ENCODE data around the gene ZNF821.

DNA sequence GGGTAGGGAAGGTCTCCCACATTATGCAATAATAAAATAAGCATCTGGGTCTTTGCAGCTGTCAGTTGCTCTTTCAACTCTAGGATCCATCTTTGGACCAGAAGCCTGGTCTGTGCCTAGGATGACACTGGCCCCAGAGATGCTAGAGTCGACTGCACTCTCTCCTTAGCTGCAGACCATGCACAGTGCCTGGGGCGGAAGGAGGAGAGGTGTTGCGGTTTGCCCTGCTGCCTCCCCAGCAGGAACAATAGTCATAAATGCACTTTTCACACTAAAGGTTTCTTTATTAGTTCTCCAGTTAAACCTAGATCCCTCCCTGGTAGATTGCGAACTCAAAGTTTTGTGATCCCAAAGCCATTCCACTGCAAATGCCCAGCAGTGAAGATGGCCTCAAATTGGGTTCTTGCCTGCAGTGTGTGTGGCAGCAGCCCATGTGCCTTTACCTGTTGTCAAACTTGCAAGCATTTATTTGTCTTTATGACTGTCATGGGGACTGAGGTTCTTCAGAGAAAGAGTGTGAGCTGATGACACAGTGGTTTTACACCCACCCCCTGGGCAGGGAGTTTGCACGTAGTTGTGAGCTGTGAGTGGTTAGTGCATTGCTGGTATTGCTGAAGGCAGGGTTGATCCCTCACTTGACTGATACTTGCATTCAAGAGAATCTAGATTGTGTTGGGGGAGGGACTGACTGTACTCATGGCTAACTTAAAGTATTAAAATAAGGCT is 27.9 kb downstream of the ZNF821 start:
- TF ChIP-seq, protein P1, sequence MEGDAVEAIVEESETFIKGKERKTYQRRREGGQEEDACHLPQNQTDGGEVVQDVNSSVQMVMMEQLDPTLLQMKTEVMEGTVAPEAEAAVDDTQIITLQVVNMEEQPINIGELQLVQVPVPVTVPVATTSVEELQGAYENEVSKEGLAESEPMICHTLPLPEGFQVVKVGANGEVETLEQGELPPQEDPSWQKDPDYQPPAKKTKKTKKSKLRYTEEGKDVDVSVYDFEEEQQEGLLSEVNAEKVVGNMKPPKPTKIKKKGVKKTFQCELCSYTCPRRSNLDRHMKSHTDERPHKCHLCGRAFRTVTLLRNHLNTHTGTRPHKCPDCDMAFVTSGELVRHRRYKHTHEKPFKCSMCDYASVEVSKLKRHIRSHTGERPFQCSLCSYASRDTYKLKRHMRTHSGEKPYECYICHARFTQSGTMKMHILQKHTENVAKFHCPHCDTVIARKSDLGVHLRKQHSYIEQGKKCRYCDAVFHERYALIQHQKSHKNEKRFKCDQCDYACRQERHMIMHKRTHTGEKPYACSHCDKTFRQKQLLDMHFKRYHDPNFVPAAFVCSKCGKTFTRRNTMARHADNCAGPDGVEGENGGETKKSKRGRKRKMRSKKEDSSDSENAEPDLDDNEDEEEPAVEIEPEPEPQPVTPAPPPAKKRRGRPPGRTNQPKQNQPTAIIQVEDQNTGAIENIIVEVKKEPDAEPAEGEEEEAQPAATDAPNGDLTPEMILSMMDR (IDR thresholded peaks at IDR 0.05) = no peak
- no peak for TF ChIP-seq POLR2A (IDR thresholded peaks at IDR 0.05)

Measured in right lobe of liver (tissue), 4 donors.